Loucy (cell line): ENCODE results near the gene FXYD3.

Source experiments
- H2AFZ ChIP-seq: fragments of 200-600 bp; sonication (generic); 2 replicates; pipeline ENCODE4 v1.6.0; 2016; ENCODE audit warnings: antibody characterized with exemption, mild to moderate bottlenecking, low read length, moderate library complexity
- H3F3A ChIP-seq: fragments of 200-600 bp; 2 replicates; pipeline ENCODE4 v1.6.0; 2016; ENCODE audit warnings: antibody characterized with exemption, low read depth, mild to moderate bottlenecking
- H3K27me3 ChIP-seq: fragments of 200-600 bp; sonication (generic); 2 replicates; pipeline ENCODE4 v1.6.1; 2014; ENCODE audit warnings: low read length, mild to moderate bottlenecking; ENCODE audit not compliant: insufficient read depth, poor library complexity, severe bottlenecking
- H3K36me3 ChIP-seq: fragments of 200-600 bp; sonication (generic); 2 replicates; pipeline ENCODE4 v1.6.1; 2016; ENCODE audit warnings: low read length; ENCODE audit not compliant: insufficient read depth
- H3K4me1 ChIP-seq: fragments of 200-600 bp; sonication (generic); 2 replicates; pipeline ENCODE4 v1.5.1; 2014; ENCODE audit warnings: low read length, mild to moderate bottlenecking; ENCODE audit not compliant: insufficient read depth, poor library complexity, severe bottlenecking
- H3K4me2 ChIP-seq: fragments of 200-600 bp; sonication (generic); 2 replicates; pipeline ENCODE4 v1.6.0; 2014; ENCODE audit warnings: antibody characterized with exemption, low read length, low read depth, mild to moderate bottlenecking; ENCODE audit not compliant: poor library complexity, severe bottlenecking
- H3K4me3 ChIP-seq: fragments of 200-600 bp; sonication (generic); 2 replicates; pipeline ENCODE4 v1.5.1; 2014; ENCODE audit warnings: low read length, mild to moderate bottlenecking, mixed read lengths; ENCODE audit not compliant: poor library complexity, severe bottlenecking
- H3K79me2 ChIP-seq: fragments of 200-600 bp; sonication (generic); 2 replicates; pipeline ENCODE4 v1.6.1; 2014; ENCODE audit warnings: low read length; ENCODE audit not compliant: insufficient read depth
- H3K9ac ChIP-seq: fragments of 200-600 bp; sonication (generic); 2 replicates; pipeline ENCODE4 v1.6.0; 2014; ENCODE audit warnings: mild to moderate bottlenecking, low read depth, low read length, moderate library complexity; ENCODE audit not compliant: poor library complexity, severe bottlenecking
- H3K9me2 ChIP-seq: fragments of 200-600 bp; sonication (generic); replicated peaks from 2 replicates; pipeline ENCODE4 v1.6.1; 2016; ENCODE audit warnings: low read depth, low read length, mixed read lengths
- H3K9me3 ChIP-seq: fragments of 200-600 bp; sonication (generic); 2 replicates; pipeline ENCODE4 v1.6.1; 2014; ENCODE audit warnings: mild to moderate bottlenecking, antibody characterized with exemption, low read length, low read depth; ENCODE audit not compliant: insufficient read depth
- H4K20me1 ChIP-seq: fragments of 200-600 bp; sonication (generic); 2 replicates; pipeline ENCODE4 v1.6.0; 2014; ENCODE audit warnings: antibody characterized with exemption, low read length, mild to moderate bottlenecking; ENCODE audit not compliant: insufficient read depth, poor library complexity, severe bottlenecking
- CTCF ChIP-seq: fragments of 200-600 bp; sonication (generic); conservative IDR thresholded peaks from 2 replicates; pipeline ENCODE4 v1.5.1; 2014; ENCODE audit warnings: mild to moderate bottlenecking, antibody characterized with exemption, low read length
- EZH2phosphoT487 ChIP-seq: fragments of 200-600 bp; IDR thresholded peaks from 2 replicates; pipeline ENCODE4 v1.6.1; 2018; ENCODE audit warnings: antibody characterized with exemption, mild to moderate bottlenecking, moderate library complexity, borderline replicate concordance

The FXYD3 gene

DNA sequence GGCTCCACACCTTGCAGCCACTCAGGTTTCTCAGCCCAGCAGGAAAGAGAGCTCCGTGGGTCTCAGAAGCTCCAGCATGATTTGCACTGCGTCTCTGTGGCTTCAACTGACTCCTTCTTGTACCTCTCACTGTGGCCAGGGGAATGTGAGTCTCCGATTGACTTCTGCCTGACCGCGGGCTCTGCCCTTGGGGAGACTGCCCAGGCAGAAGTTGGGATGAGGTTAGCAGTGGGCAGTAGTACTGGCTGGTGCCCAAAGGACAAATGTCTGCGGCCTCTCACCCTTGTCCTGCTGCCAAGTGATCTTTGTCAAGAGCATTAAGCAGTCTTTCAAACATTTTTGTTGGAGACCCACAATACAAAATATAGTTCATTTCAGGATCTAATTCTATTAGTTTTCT is 34.4 kb upstream of the FXYD3 start:
- H3K79me2 ChIP-seq: no peaks in the 10 kb centered on the region
- TF ChIP-seq CTCF: no peak
- TF ChIP-seq EZH2phosphoT487: no peak
- H3K4me2 ChIP-seq: no peak overlapping the region
- no peak overlapping the region for H2AFZ ChIP-seq
- no peaks in the 10 kb centered on the region for H3K9me2 ChIP-seq
- no peak overlapping the region for H3K4me3 ChIP-seq
- no peaks in the 10 kb centered on the region for H3K4me1 ChIP-seq
- H3K36me3 ChIP-seq: no peaks in the 10 kb centered on the region
- H3F3A ChIP-seq: no peaks in the 10 kb centered on the region
- H3K9ac ChIP-seq: no peak overlapping the region
- H3K27me3 ChIP-seq: no peaks in the 10 kb centered on the region
- H4K20me1 ChIP-seq: no peaks in the 10 kb centered on the region
- H3K9me3 ChIP-seq: no peaks in the 10 kb centered on the region

GRCh38 chr19:35083691-35084508 is 31.7 kb upstream of the FXYD3 start:
- H3K9me3 ChIP-seq: no peaks in the 10 kb centered on the region
- H2AFZ ChIP-seq: no peak overlapping the region
- H3K27me3 ChIP-seq: no peaks in the 10 kb centered on the region
- H3K4me2 ChIP-seq: no peak overlapping the region
- no peaks in the 10 kb centered on the region for H3K36me3 ChIP-seq
- no peak overlapping the region for H3K4me3 ChIP-seq
- no peaks in the 10 kb centered on the region for H3K4me1 ChIP-seq
- H4K20me1 ChIP-seq: no peaks in the 10 kb centered on the region
- H3F3A ChIP-seq: no peaks in the 10 kb centered on the region
- no peaks in the 10 kb centered on the region for H3K9me2 ChIP-seq
- TF ChIP-seq EZH2phosphoT487 (no peak), CTCF (no peak)
- H3K79me2 ChIP-seq: no peaks in the 10 kb centered on the region
- H3K9ac ChIP-seq: no peak overlapping the region

GRCh38 chr19:35084509-35084762 is 31.2 kb upstream of the FXYD3 start:
- TF ChIP-seq EZH2phosphoT487 (no peak), CTCF (no peak)
- Histone ChIP-seq H3K9ac (no peak overlapping the region), H3K9me2 (no peaks in the 10 kb centered on the region), H3K4me3 (no peak overlapping the region), H3K36me3 (no peaks in the 10 kb centered on the region), H3K27me3 (no peaks in the 10 kb centered on the region), H3K79me2 (no peaks in the 10 kb centered on the region), H3K9me3 (no peaks in the 10 kb centered on the region), H2AFZ (no peak overlapping the region), H4K20me1 (no peaks in the 10 kb centered on the region), H3F3A (no peaks in the 10 kb centered on the region), H3K4me1 (no peaks in the 10 kb centered on the region), H3K4me2 (no peak overlapping the region)
